ENCODE measurements around the gene TNFRSF1B. TPM values are rescaled to one million over a fixed set of nuclear protein-coding genes. Genes with fewer than 3 reads are reported as not detected.

The TNFRSF1B gene
- total and polyA plus RNA-seq, 2 of the 8 experiments (the other 6 are each of a cell fraction or from before 2014, with no cell fraction given) = 1.7 to 2.9 TPM

GRCh38 chr1:12196641-12197482 is 30.1 kb downstream of the TNFRSF1B start:
- Histone ChIP-seq H3K4me1 (replicated peaks in 1 of 4; ENCODE audit: control insufficient read depth in 3 of 4, insufficient read depth in 4 of 4, low read length in 3 of 4) (peaks cover 0 to 5% (median 2%) of the 10 kb centered on the region in 4 experiments; a peak in 2 of 7 replicates), H3K14ac (ENCODE audit: insufficient read length) (no peak overlapping the region), H4K5ac (ENCODE audit: insufficient read length, low read depth, low read length) (no peak overlapping the region), H3K23ac (ENCODE audit: insufficient read length) (no peak overlapping the region), H3K36me3 (ENCODE audit: control insufficient read depth in 2 of 4, insufficient read depth in 4 of 4, low read length in 3 of 4) (no peaks in the 10 kb centered on the region), H3K79me1 (ENCODE audit: low read depth, low read length) (no peaks in the 10 kb centered on the region), H4K20me1 (replicated peaks in 1 of 2; ENCODE audit: control insufficient read depth in 1 of 2, insufficient read depth in 2 of 2, low read length in 2 of 2) (peaks cover 0 to 1% of the 10 kb centered on the region in 2 experiments), H3K27ac (ENCODE audit: low read depth, low read length) (no peak overlapping the region), H3K23me2 (ENCODE audit: low read depth, low read length) (0 out of 2 replicates have a peak, but pooled peaks cover 3% of the 10 kb centered on the region), H3K4me3 (ENCODE audit: extremely low read depth in 1 of 4, insufficient read depth in 2 of 4, low read depth in 3 of 4, low read length in 4 of 4) (no peak overlapping the region), H4K91ac (replicated peaks; ENCODE audit: insufficient read length, low read length) (no peak overlapping the region), H3K56ac (replicated peaks; ENCODE audit: insufficient read length, low read depth, low read length) (no peak overlapping the region), H3K18ac (ENCODE audit: extremely low read depth, low read length) (no peak overlapping the region), H3K79me2 (ENCODE audit: control insufficient read depth in 1 of 2, insufficient read depth in 2 of 2, low read length in 2 of 2) (no peaks in the 10 kb centered on the region), H3K27me3 (replicated peaks in 1 of 4; ENCODE audit: control insufficient read depth in 3 of 4, extremely low read depth in 1 of 4, insufficient read depth in 3 of 4, low read length in 3 of 4) (no peaks in the 10 kb centered on the region), H3K4me2 (ENCODE audit: insufficient read depth in 1 of 2, low read depth in 2 of 2, low read length in 2 of 2) (no peak overlapping the region; a peak in 1 of 4 replicates), H2AK5ac (ENCODE audit: low read depth, low read length) (peak overlapping the region; percentile 13; the same call in 1 of the 2 replicates), H3K9ac (replicated peaks in 1 of 4; ENCODE audit: extremely low read depth in 1 of 4, low read depth in 3 of 4, low read length in 3 of 4) (no peak overlapping the region), H2BK120ac (replicated peaks; ENCODE audit: low read depth, low read length) (no peak overlapping the region), H2AFZ (ENCODE audit: low read length) (no peak overlapping the region), H3K9me3 (ENCODE audit: insufficient read depth in 2 of 2, low read depth in 1 of 2, low read length in 1 of 2) (no peaks in the 10 kb centered on the region), H2BK15ac (ENCODE audit: low read length) (no peak overlapping the region), H2BK5ac (ENCODE audit: low read depth, low read length) (no peak overlapping the region), H3K4ac (replicated peaks; ENCODE audit: insufficient read length, low read depth, low read length) (no peak overlapping the region), H2BK20ac (ENCODE audit: low read length) (no peak overlapping the region), H4K8ac (ENCODE audit: extremely low read depth, insufficient read depth, low read length) (no peak overlapping the region), H2BK12ac (ENCODE audit: low read depth, low read length) (no peak overlapping the region)
- peak; percentile 62 for FAIRE-seq
- TF ChIP-seq MAX (IDR thresholded peaks at IDR 0.05) (peak; percentile 34; the same call in 1 of the 2 replicates), CTCF (IDR thresholded peaks at IDR 0.05; ENCODE audit: control extremely low read depth in 1 of 3, insufficient read depth in 1 of 3, low read depth in 1 of 3, low read length in 3 of 3) (peak; percentile 62 to 73 (median 65)), NRF1 (IDR thresholded peaks at IDR 0.05; ENCODE audit: low read depth, low read length) (no peak), SIN3A (conservative IDR thresholded peaks at IDR 0.05 in 1 of 2, IDR thresholded peaks at IDR 0.05 in 1 of 2; ENCODE audit: low read depth in 1 of 2, low read length in 2 of 2) (peak; percentile 58 to 87; a peak in 2 of 4 replicates), RAD21 (IDR thresholded peaks at IDR 0.05 in 1 of 2, conservative IDR thresholded peaks at IDR 0.05 in 1 of 2; ENCODE audit: low read depth in 2 of 2, low read length in 2 of 2) (peak; percentile 41 to 62; a peak in 3 of 4 replicates), CHD2 (IDR thresholded peaks at IDR 0.05; ENCODE audit: low read length) (no peak), TCF12 (IDR thresholded peaks at IDR 0.05; ENCODE audit: low read depth, low read length) (0 out of 2 replicates have a peak, but pooled peaks have one; percentile 25)
- CTCF ChIA-PET (ENCODE audit: partially characterized antibody) = interaction anchor here (0.6 to 17.0 kb wide), 25 partner anchors 10 to 118 kb away, joined by 3 to 503 read pairs (median 4); no protein-coding TSS in a partner anchor
- no peak for DNase-seq (ENCODE audit: low read depth in 1 of 2, low spot score in 2 of 2)
- POLR2A ChIA-PET (ENCODE audit: partially characterized antibody) = interaction anchor here (1.1 kb wide), 1 partner anchor 72 kb away, joined by 4 read pairs; no protein-coding TSS in a partner anchor
- 41% methylated on average over 13 of the region's 20 CpGs; no CpG with 5 or more reads in 1 of the 2 experiments for WGBS, 2 experiments (ENCODE audit: extremely low coverage in 1 of 2, insufficient coverage in 1 of 2, insufficient read length in 1 of 2, insufficient replicate concordance in 2 of 2, low coverage in 1 of 2, low lambda C conversion rate in 2 of 2, missing lambda C conversion rate in 1 of 2)

Data from H1 (cell line).